A673 (cell line): ENCODE measurements around the gene WDPCP.

Source experiments
- EZH2 ChIP-seq: fragments of 200-600 bp; sonication (generic); IDR thresholded peaks from 2 replicates; pipeline ENCODE4 v1.6.1; 2017; ENCODE audit warnings: borderline replicate concordance, low read depth, mild to moderate bottlenecking, mixed read lengths, antibody characterized with exemption, low read length; ENCODE audit not compliant: poor library complexity, severe bottlenecking
- TF ChIP-seq, protein P1 (sequence below): fragments of 300-800, 200-600 bp; sonication (generic); conservative IDR thresholded peaks from 2 replicates; pipeline ENCODE4 v1.5.1; 2017; ENCODE audit warnings: low read depth, mild to moderate bottlenecking, antibody characterized with exemption, low read length, moderate library complexity, mixed read lengths

DNA sequence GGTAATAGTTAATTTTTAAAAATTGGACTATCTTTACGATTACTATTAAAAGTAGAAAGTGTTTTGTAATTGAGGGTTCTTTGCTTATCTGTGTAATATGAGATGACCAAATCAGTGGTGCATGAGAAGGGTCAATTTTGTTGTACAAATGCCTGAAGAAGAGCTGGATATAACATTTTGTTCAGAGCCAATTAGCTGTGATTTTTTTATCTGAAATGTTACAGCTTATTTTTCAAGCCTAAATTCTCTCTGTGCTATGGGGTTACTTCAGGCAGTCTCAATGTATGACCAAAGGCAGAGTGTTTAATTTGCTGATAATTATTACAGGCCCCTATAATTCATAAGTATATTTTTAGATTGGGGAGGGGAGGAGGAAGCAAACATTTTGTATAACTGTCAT, 495.9 kb downstream of the WDPCP start:
- TF ChIP-seq EZH2 = no peak
- TF ChIP-seq, protein P1, sequence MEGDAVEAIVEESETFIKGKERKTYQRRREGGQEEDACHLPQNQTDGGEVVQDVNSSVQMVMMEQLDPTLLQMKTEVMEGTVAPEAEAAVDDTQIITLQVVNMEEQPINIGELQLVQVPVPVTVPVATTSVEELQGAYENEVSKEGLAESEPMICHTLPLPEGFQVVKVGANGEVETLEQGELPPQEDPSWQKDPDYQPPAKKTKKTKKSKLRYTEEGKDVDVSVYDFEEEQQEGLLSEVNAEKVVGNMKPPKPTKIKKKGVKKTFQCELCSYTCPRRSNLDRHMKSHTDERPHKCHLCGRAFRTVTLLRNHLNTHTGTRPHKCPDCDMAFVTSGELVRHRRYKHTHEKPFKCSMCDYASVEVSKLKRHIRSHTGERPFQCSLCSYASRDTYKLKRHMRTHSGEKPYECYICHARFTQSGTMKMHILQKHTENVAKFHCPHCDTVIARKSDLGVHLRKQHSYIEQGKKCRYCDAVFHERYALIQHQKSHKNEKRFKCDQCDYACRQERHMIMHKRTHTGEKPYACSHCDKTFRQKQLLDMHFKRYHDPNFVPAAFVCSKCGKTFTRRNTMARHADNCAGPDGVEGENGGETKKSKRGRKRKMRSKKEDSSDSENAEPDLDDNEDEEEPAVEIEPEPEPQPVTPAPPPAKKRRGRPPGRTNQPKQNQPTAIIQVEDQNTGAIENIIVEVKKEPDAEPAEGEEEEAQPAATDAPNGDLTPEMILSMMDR = no peak
